ENCODE data around the gene SCGB1A1. TPM values are rescaled to one million over a fixed set of nuclear protein-coding genes. Genes with fewer than 3 reads are reported as not detected.
A peak's percentile ranks its signal among the peaks of the same experiment; 100 is the strongest.

The SCGB1A1 gene
- total RNA-seq, 1 experiment from 2014 or later: not detected

- intact Hi-C loops (cut with micrococcal nuclease; ENCODE audit: unreplicated experiment): loop anchor here (5.0 kb wide), 2 partner anchors 40 to 150 kb away; no protein-coding TSS in a partner anchor
- Mint-ChIP-seq H3K27ac (ENCODE audit: unreplicated experiment) (no peak overlapping the region), H3K36me3 (ENCODE audit: insufficient read depth, unreplicated experiment) (no peaks in the 10 kb centered on the region), H3K4me1 (ENCODE audit: low read depth, unreplicated experiment) (no peaks in the 10 kb centered on the region), H3K27me3 (ENCODE audit: unreplicated experiment) (no peaks in the 10 kb centered on the region), H3K9me3 (ENCODE audit: low read depth, unreplicated experiment) (no peaks in the 10 kb centered on the region), H3K4me3 (ENCODE audit: low read depth, unreplicated experiment) (no peak overlapping the region)
- CTCF ChIA-PET: no interaction called here
- no peak for DNase-seq
- no peak for TF ChIP-seq CTCF (IDR thresholded peaks at IDR 0.05; ENCODE audit: unreplicated experiment)
- no TSS peak for BruUV-seq (replicated peaks)
These were observed 27.0 kb upstream of the SCGB1A1 start for GRCh38 chr11:62391642-62392425.

GRCh38 chr11:62392506-62392905 lies 26.3 kb upstream of the SCGB1A1 start:
- CTCF ChIA-PET: interaction anchor here (1.0 to 1.1 kb wide), 2 partner anchors 32 to 72 kb away, joined by 3 to 4 read pairs; no protein-coding TSS in a partner anchor
- H3K4me1 Mint-ChIP-seq (ENCODE audit: low read depth, unreplicated experiment): no peaks in the 10 kb centered on the region
- no peak overlapping the region for H3K27ac Mint-ChIP-seq (ENCODE audit: unreplicated experiment)
- BruUV-seq (replicated peaks): TSS peak; percentile 74
- intact Hi-C loops (cut with micrococcal nuclease; ENCODE audit: unreplicated experiment): loop anchor here (5.0 kb wide), 2 partner anchors 40 to 150 kb away; no protein-coding TSS in a partner anchor
- no peaks in the 10 kb centered on the region for H3K27me3 Mint-ChIP-seq (ENCODE audit: unreplicated experiment)
- no peak for DNase-seq
- no peaks in the 10 kb centered on the region for H3K36me3 Mint-ChIP-seq (ENCODE audit: insufficient read depth, unreplicated experiment)
- TF ChIP-seq CTCF (IDR thresholded peaks at IDR 0.05; ENCODE audit: unreplicated experiment): no peak
- H3K9me3 Mint-ChIP-seq (ENCODE audit: low read depth, unreplicated experiment): no peaks in the 10 kb centered on the region
- no peak overlapping the region for H3K4me3 Mint-ChIP-seq (ENCODE audit: low read depth, unreplicated experiment)

GRCh38 chr11:62393061-62393611 lies 25.7 kb upstream of the SCGB1A1 start:
- CTCF ChIA-PET: interaction anchor here (0.6 to 1.1 kb wide), 5 partner anchors 12 to 181 kb away, joined by 3 to 6 read pairs (median 4); no protein-coding TSS in a partner anchor
- no peaks in the 10 kb centered on the region for H3K27me3 Mint-ChIP-seq (ENCODE audit: unreplicated experiment)
- no peaks in the 10 kb centered on the region for H3K4me1 Mint-ChIP-seq (ENCODE audit: low read depth, unreplicated experiment)
- BruUV-seq (replicated peaks): no TSS peak
- H3K27ac Mint-ChIP-seq (ENCODE audit: unreplicated experiment): no peak overlapping the region
- no peaks in the 10 kb centered on the region for H3K9me3 Mint-ChIP-seq (ENCODE audit: low read depth, unreplicated experiment)
- no peak overlapping the region for H3K4me3 Mint-ChIP-seq (ENCODE audit: low read depth, unreplicated experiment)
- intact Hi-C loops (cut with micrococcal nuclease; ENCODE audit: unreplicated experiment): loop anchor here (5.0 kb wide), 2 partner anchors 39 to 149 kb away; no protein-coding TSS in a partner anchor
- DNase-seq: peak; percentile 38
- no peaks in the 10 kb centered on the region for H3K36me3 Mint-ChIP-seq (ENCODE audit: insufficient read depth, unreplicated experiment)
- TF ChIP-seq CTCF (IDR thresholded peaks at IDR 0.05; ENCODE audit: unreplicated experiment): no peak

GRCh38 chr11:62393735-62394134 lies 25.1 kb upstream of the SCGB1A1 start:
- intact Hi-C loops (cut with micrococcal nuclease; ENCODE audit: unreplicated experiment): loop anchor here (2.0 to 5.0 kb wide), 3 partner anchors 39 to 167 kb away; no protein-coding TSS in a partner anchor
- no peak for TF ChIP-seq CTCF (IDR thresholded peaks at IDR 0.05; ENCODE audit: unreplicated experiment)
- Mint-ChIP-seq H3K27me3 (ENCODE audit: unreplicated experiment) (no peaks in the 10 kb centered on the region), H3K4me3 (ENCODE audit: low read depth, unreplicated experiment) (no peak overlapping the region), H3K36me3 (ENCODE audit: insufficient read depth, unreplicated experiment) (no peaks in the 10 kb centered on the region), H3K9me3 (ENCODE audit: low read depth, unreplicated experiment) (no peaks in the 10 kb centered on the region), H3K4me1 (ENCODE audit: low read depth, unreplicated experiment) (no peaks in the 10 kb centered on the region), H3K27ac (ENCODE audit: unreplicated experiment) (no peak overlapping the region)
- CTCF ChIA-PET: interaction anchor here (1.0 kb wide), 2 partner anchors 167 to 180 kb away, joined by 4 to 6 read pairs; no protein-coding TSS in a partner anchor
- DNase-seq: no peak
- no TSS peak for BruUV-seq (replicated peaks)

Measured in Calu3 (cell line).